ENCODE results near the gene INTS6L. TPM values are rescaled to one million over a fixed set of nuclear protein-coding genes. Genes with fewer than 3 reads are reported as not detected.

The INTS6L gene
- total RNA-seq, 4 donors from 2014 or later = 0.19 to 1.6 (median 0.93) TPM

DNA sequence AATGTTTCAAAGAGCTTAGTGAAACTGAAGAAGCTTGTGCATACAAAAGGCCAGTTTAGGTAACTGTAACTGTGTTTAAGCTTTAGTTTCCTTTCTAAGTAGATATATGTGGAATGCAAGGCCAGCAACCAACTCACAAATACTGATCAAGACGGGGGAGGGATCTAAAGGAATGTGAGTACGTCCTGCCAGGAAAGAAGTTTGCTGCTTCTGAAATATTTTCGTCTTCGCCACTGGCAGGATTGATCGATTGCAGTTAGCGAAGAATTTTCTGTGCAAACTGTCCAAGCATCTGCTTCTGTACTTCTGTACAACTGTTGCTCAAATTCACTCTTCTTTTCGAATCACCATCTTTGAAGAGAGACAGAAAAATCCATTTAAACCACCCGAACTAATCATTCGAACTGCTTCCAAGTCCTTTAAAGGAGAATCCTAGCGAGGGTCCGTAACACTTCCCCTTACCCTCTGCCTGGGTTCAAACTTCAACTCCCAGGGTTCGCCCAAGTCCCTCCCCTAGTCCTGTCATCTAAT, 373 bp upstream of the INTS6L start:
- TF ChIP-seq, protein P1, sequence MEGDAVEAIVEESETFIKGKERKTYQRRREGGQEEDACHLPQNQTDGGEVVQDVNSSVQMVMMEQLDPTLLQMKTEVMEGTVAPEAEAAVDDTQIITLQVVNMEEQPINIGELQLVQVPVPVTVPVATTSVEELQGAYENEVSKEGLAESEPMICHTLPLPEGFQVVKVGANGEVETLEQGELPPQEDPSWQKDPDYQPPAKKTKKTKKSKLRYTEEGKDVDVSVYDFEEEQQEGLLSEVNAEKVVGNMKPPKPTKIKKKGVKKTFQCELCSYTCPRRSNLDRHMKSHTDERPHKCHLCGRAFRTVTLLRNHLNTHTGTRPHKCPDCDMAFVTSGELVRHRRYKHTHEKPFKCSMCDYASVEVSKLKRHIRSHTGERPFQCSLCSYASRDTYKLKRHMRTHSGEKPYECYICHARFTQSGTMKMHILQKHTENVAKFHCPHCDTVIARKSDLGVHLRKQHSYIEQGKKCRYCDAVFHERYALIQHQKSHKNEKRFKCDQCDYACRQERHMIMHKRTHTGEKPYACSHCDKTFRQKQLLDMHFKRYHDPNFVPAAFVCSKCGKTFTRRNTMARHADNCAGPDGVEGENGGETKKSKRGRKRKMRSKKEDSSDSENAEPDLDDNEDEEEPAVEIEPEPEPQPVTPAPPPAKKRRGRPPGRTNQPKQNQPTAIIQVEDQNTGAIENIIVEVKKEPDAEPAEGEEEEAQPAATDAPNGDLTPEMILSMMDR (IDR thresholded peaks at IDR 0.05 in 4 of 5, conservative IDR thresholded peaks at IDR 0.05 in 1 of 5) = no peak
- TF ChIP-seq POLR2A (IDR thresholded peaks at IDR 0.05) = no peak
- H3K27me3 ChIP-seq = peaks cover 0 to 16% (median 7%) of the 10 kb centered on the region in 3 donors
- no peaks in the 10 kb centered on the region for H3K36me3 ChIP-seq
- no peaks in the 10 kb centered on the region for H3K4me1 ChIP-seq
- H3K9me3 ChIP-seq = no peaks in the 10 kb centered on the region
- H3K4me3 ChIP-seq = peak overlapping the region; percentile 51 to 61 (median 54)
- H3K27ac ChIP-seq = peak overlapping the region in 3 of 4 donors; percentile 71 to 79 (median 79)
- DNase-seq (no peak), ATAC-seq (no peak)
- in situ Hi-C loops (cut with MboI; ENCODE audit: low sequenced_read_pairs in 4 of 4) = no loop called here
- intact Hi-C loops (cut with DNase I; ENCODE audit: low total_unique reads) = loop anchor here (5.0 kb wide), 1 partner anchor 452 kb away; the partner anchor contains the start of gene MMGT1

DNA sequence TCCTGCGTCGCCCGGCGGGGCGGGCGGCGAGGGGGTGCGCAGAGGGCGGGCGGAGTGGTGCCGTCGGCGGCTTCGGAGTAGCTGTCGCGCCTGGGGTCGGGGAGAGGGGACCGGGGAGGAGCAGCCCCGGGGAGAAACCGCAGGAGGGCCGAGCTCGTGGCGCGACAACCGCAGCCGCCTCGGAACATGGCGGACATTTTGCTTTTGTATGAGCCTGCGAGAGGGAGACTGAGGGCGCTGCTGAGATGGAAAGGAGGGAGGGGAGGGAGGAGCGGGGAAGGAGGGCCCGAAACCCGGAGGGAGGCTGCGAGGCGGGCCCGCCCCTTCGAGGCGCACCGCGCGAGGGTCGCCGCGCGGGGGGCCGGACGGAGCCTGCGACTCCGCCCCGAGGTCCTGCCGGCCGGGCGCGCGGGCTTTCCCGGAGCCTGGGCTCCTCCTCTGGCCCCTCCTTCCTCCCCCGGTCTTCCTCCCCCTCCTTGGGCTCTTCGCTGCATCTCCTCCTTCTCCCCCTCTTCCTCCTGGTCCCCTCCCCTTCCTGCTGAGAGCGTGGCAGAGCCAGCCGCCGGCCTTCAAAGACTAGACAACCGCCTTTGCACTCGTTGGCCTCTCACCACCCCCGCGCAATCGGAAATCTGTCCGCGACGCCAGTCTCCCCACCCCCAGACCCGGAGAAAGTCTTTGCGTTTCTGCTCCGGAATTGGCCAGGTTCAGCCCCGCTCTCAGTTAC, 1.1 kb downstream of the INTS6L start:
- in situ Hi-C loops (cut with MboI; ENCODE audit: low sequenced_read_pairs in 4 of 4) = no loop called here
- Histone ChIP-seq H3K36me3 (no peaks in the 10 kb centered on the region), H3K27ac (peak overlapping the region; percentile 65 to 79 (median 75)), H3K27me3 (peaks cover 0 to 16% (median 7%) of the 10 kb centered on the region in 3 donors), H3K4me3 (peak overlapping the region; percentile 51 to 61 (median 56)), H3K4me1 (no peaks in the 10 kb centered on the region), H3K9me3 (no peaks in the 10 kb centered on the region)
- intact Hi-C loops (cut with DNase I; ENCODE audit: low total_unique reads) = loop anchor here (5.0 kb wide), 1 partner anchor 451 kb away; the partner anchor contains the start of gene MMGT1
- TF ChIP-seq POLR2A (IDR thresholded peaks at IDR 0.05) = peak; percentile 18 to 50
- TF ChIP-seq, protein P1 (IDR thresholded peaks at IDR 0.05 in 4 of 5, conservative IDR thresholded peaks at IDR 0.05 in 1 of 5) = no peak
- peak; percentile 77 to 79 for ATAC-seq
- peak; percentile 59 to 65 for DNase-seq

DNA sequence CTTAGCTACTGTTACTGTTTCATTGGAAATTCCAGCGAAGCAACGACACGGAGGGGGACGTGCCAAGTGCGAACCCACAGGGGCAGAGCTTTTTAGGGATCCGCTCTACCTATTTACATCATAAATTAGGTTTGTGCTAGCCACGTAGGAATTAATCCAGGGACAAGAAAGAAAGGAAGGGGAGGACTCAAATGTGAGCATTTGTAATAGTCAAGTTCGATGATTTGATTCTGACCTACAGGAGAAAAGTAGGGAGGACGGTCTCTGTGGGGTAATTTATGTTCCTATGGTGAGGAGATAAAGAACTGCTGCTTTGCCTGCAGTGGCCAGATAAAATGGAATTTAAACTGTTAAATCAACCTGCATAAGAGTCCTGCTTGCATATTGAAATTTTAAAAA, 1.7 kb downstream of the INTS6L start:
- Histone ChIP-seq H3K27ac (peak overlapping the region; percentile 52 to 74 (median 70)), H3K9me3 (no peaks in the 10 kb centered on the region), H3K4me1 (no peaks in the 10 kb centered on the region), H3K36me3 (no peaks in the 10 kb centered on the region), H3K27me3 (peaks cover 0 to 16% (median 7%) of the 10 kb centered on the region in 3 donors), H3K4me3 (peak overlapping the region; percentile 49 to 56 (median 54))
- in situ Hi-C loops (cut with MboI; ENCODE audit: low sequenced_read_pairs in 4 of 4) (no loop called here), intact Hi-C loops (cut with DNase I; ENCODE audit: low total_unique reads) (loop anchor here (5.0 kb wide), 1 partner anchor 450 kb away; the partner anchor contains the start of gene MMGT1)
- peak in 1 of 2 donors; percentile 3 for ATAC-seq
- no peak for DNase-seq
- TF ChIP-seq, protein P1 (IDR thresholded peaks at IDR 0.05 in 4 of 5, conservative IDR thresholded peaks at IDR 0.05 in 1 of 5) = no peak
- no peak for TF ChIP-seq POLR2A (IDR thresholded peaks at IDR 0.05)

DNA sequence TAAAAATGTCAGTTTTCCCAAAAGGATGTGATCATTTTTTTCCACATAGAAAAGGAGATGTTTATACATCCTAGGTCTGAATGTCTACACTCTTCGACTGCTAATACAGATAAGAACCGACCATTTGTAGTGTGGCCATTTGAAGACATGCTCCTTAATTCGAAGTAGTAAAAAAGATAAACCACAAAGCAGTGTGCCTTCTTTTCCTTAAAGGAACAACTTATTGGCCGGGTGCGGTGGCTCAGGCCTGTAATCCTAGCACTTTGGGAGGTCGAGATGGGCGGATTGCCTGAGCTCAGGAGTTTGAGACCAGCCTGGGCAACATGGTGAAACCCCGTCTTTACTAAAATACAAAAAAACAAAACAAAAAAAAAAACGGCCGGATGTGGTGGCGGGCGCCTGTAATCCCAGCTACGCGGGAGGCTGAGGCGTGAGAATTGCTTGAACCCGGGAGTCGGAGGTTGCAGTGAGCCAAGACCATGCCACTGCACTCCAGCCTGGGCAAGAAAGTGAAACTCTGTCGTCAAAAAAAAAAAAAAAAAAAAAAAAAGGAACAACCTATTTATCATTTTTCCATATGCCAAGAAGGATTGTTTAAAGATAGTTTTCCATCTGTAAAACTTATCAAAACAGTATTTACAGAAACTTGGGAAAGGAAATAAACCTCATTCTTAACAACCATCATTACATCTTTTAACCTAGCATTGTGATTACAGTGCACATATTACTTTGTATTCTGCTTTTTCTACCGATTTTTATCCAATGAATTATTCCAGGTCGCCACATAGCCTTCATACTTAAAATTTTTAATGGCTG, 2.6 kb downstream of the INTS6L start:
- Histone ChIP-seq H3K4me3 (peak overlapping the region in 3 of 4 donors; percentile 52 to 56 (median 55)), H3K27ac (peak overlapping the region in 3 of 4 donors; percentile 31 to 74 (median 67)), H3K36me3 (no peaks in the 10 kb centered on the region), H3K27me3 (peaks cover 0 to 16% (median 7%) of the 10 kb centered on the region in 3 donors), H3K9me3 (no peaks in the 10 kb centered on the region), H3K4me1 (no peaks in the 10 kb centered on the region)
- ATAC-seq (no peak), DNase-seq (no peak)
- TF ChIP-seq, protein P1 (IDR thresholded peaks at IDR 0.05 in 4 of 5, conservative IDR thresholded peaks at IDR 0.05 in 1 of 5) = no peak
- no peak for TF ChIP-seq POLR2A (IDR thresholded peaks at IDR 0.05)
- in situ Hi-C loops (cut with MboI; ENCODE audit: low sequenced_read_pairs in 4 of 4) = no loop called here
- intact Hi-C loops (cut with DNase I; ENCODE audit: low total_unique reads) = loop anchor here (5.0 kb wide), 1 partner anchor 449 kb away; the partner anchor contains the start of gene MMGT1
